IMR-90 (cell line): Measurements from ENCODE around the gene RAB27A. TPM values are rescaled to one million over a fixed set of nuclear protein-coding genes. Genes with fewer than 3 reads are reported as not detected.

ENCODE experiments used
- ATAC-seq: fragments of 200-7000 bp; cut with Tn5 transposase; 2 replicates; pipeline ENCODE4 v1.9.1; 2020; ENCODE audit warnings: low read depth, mild to moderate bottlenecking, moderate library complexity
- BruUV-seq: library from RNA; stranded (reverse); fragments of 400-500 nt; replicated peaks from 2 replicates; lab custom pipeline; 2021; lab: Mats Ljungman, UMichigan
- CTCF ChIA-PET: fragments of 300-600 bp; formaldehyde crosslinking; extraction: SDS; loops from one replicate; lab custom pipeline; 2021; ENCODE audit warnings: antibody characterized with exemption; lab: Yijun Ruan, JAX
- POLR2A ChIA-PET: fragments of 300-600 bp; sonication (Branson Sonifier 250); formaldehyde crosslinking; loops from one replicate; lab custom pipeline; 2022; ENCODE audit warnings: antibody characterized with exemption; ENCODE audit not compliant: unreplicated experiment; lab: Charles Lee
- DNase-seq: peaks from one replicate; pipeline ENCODE4 v3.0.0; 2013
- H2AFZ ChIP-seq: replicated peaks from 2 replicates; pipeline ENCODE3; 2013; ENCODE audit warnings: low read length, mild to moderate bottlenecking; ENCODE audit not compliant: poor library complexity
- H2AK5ac ChIP-seq: 2 replicates; pipeline ENCODE4 v1.6.1; 2013; ENCODE audit warnings: low read depth, low read length, inconsistent platforms
- H2AK9ac ChIP-seq: replicated peaks from 2 replicates; pipeline ENCODE3; 2013; ENCODE audit warnings: mild to moderate bottlenecking, low read depth, low read length, moderate library complexity; ENCODE audit not compliant: poor library complexity
- H2BK120ac ChIP-seq: 2 replicates; pipeline ENCODE4 v1.6.1; 2013; ENCODE audit warnings: low read depth, low read length, inconsistent platforms
- H2BK15ac ChIP-seq: 3 replicates; pipeline ENCODE4 v1.6.1; 2013; ENCODE audit warnings: low read depth, low read length, inconsistent platforms
- H2BK20ac ChIP-seq: 2 replicates; pipeline ENCODE4 v1.6.1; 2013; ENCODE audit warnings: low read depth, mild to moderate bottlenecking, inconsistent platforms, low read length, moderate library complexity
- H2BK5ac ChIP-seq: 2 replicates; pipeline ENCODE4 v1.6.1; 2013; ENCODE audit warnings: mild to moderate bottlenecking, low read depth, low read length, inconsistent platforms; ENCODE audit not compliant: poor library complexity, severe bottlenecking
- H3K14ac ChIP-seq: replicated peaks from 2 replicates; pipeline ENCODE4 v1.6.1; 2013; ENCODE audit warnings: low read depth, low read length, inconsistent platforms
- H3K18ac ChIP-seq: 2 replicates; pipeline ENCODE4 v1.6.1; 2013; ENCODE audit warnings: low read depth, low read length, control low read depth
- H3K23ac ChIP-seq: 2 replicates; pipeline ENCODE4 v1.6.1; 2013; ENCODE audit warnings: low read depth, low read length, inconsistent platforms
- H3K27ac ChIP-seq: 2 replicates; pipeline ENCODE4 v1.5.1; 2013; ENCODE audit warnings: mild to moderate bottlenecking, control low read depth, low read length; ENCODE audit not compliant: insufficient read depth
- H3K27me3 ChIP-seq: 2 replicates; pipeline ENCODE4 v1.6.1; 2013; ENCODE audit warnings: low read length; ENCODE audit not compliant: control insufficient read depth, insufficient read depth
- H3K36me3 ChIP-seq: 2 replicates; pipeline ENCODE4 v1.6.1; 2013; ENCODE audit warnings: low read length, mixed read lengths; ENCODE audit not compliant: control insufficient read depth, insufficient read depth
- H3K4ac ChIP-seq: 2 replicates; pipeline ENCODE4 v1.6.1; 2013; ENCODE audit warnings: low read depth, low read length, inconsistent platforms
- H3K4me1 ChIP-seq: 2 replicates; pipeline ENCODE4 v1.6.1; 2013; ENCODE audit warnings: low read length, mixed read lengths; ENCODE audit not compliant: control insufficient read depth, insufficient read depth
- H3K4me2 ChIP-seq: 2 replicates; pipeline ENCODE4 v1.6.1; 2013; ENCODE audit warnings: low read depth, mild to moderate bottlenecking, control low read depth, low read length, moderate library complexity
- H3K4me3 ChIP-seq: 2 replicates; pipeline ENCODE4 v1.5.1; 2013; ENCODE audit warnings: low read depth, mild to moderate bottlenecking, control low read depth, low read length, moderate library complexity; ENCODE audit not compliant: insufficient read depth
- H3K56ac ChIP-seq: 2 replicates; pipeline ENCODE4 v1.6.1; 2013; ENCODE audit warnings: low read length, inconsistent platforms; ENCODE audit not compliant: insufficient read depth; ENCODE audit errors: extremely low read depth
- H3K79me1 ChIP-seq, 2 experiments: 2 replicates each; pipeline ENCODE4 v1.6.1; 2013; ENCODE audit warnings: low read length in 2 of 2, inconsistent platforms in 1 of 2, low read depth in 1 of 2
- H3K9ac ChIP-seq: 2 replicates; pipeline ENCODE4 v1.6.1; 2013; ENCODE audit warnings: low read depth, low read length, control low read depth
- H3K9me1 ChIP-seq: 2 replicates; pipeline ENCODE4 v1.6.1; 2013; ENCODE audit warnings: low read length, inconsistent platforms; ENCODE audit not compliant: insufficient read depth
- H3K9me3 ChIP-seq: 2 replicates; pipeline ENCODE4 v1.6.1; 2013; ENCODE audit warnings: low read length; ENCODE audit not compliant: control insufficient read depth, insufficient read depth
- H4K20me1 ChIP-seq: 2 replicates; pipeline ENCODE4 v1.6.1; 2013; ENCODE audit warnings: low read length, inconsistent platforms; ENCODE audit not compliant: insufficient read depth
- H4K5ac ChIP-seq: 2 replicates; pipeline ENCODE4 v1.6.1; 2013; ENCODE audit warnings: mild to moderate bottlenecking, low read depth, low read length, control low read depth
- H4K8ac ChIP-seq, 2 experiments: 2 replicates each; pipeline ENCODE4 v1.6.1; 2013; ENCODE audit warnings: low read depth in 2 of 2, low read length in 2 of 2, control low read depth in 1 of 2, inconsistent platforms in 1 of 2
- H4K91ac ChIP-seq: 2 replicates; pipeline ENCODE4 v1.6.1; 2013; ENCODE audit warnings: low read depth, low read length, inconsistent platforms; ENCODE audit not compliant: insufficient read depth
- CEBPB ChIP-seq: IDR thresholded peaks from 2 replicates; pipeline ENCODE4 v1.6.1; 2012; ENCODE audit warnings: low read depth, low read length, improper control_type of control experiment
- CHD1 ChIP-seq: IDR thresholded peaks from 2 replicates; pipeline ENCODE4 v1.6.1; 2012; ENCODE audit warnings: low read depth, low read length, improper control_type of control experiment
- ELK1 ChIP-seq: fragments of 150-350 bp; IDR thresholded peaks from 2 replicates; pipeline ENCODE4 v1.6.1; 2016; ENCODE audit warnings: low read depth, mild to moderate bottlenecking, low read length, moderate library complexity, borderline replicate concordance
- MAZ ChIP-seq: IDR thresholded peaks from 2 replicates; pipeline ENCODE4 v1.6.1; 2012; ENCODE audit warnings: low read depth, mild to moderate bottlenecking, low read length, improper control_type of control experiment, moderate library complexity, borderline replicate concordance
- MXI1 ChIP-seq: IDR thresholded peaks from 2 replicates; pipeline ENCODE4 v1.6.1; 2012; ENCODE audit warnings: low read depth, mild to moderate bottlenecking, low read length, moderate library complexity, borderline replicate concordance
- POLR2A ChIP-seq: IDR thresholded peaks from 2 replicates; pipeline ENCODE4 v1.6.1; 2012; ENCODE audit warnings: mild to moderate bottlenecking, low read depth, low read length
- RAD21 ChIP-seq: IDR thresholded peaks from 2 replicates; pipeline ENCODE4 v1.6.1; 2012; ENCODE audit warnings: low read length, improper control_type of control experiment
- RCOR1 ChIP-seq: IDR thresholded peaks from 2 replicates; pipeline ENCODE4 v1.6.1; 2012; ENCODE audit warnings: mild to moderate bottlenecking, low read length, improper control_type of control experiment; ENCODE audit not compliant: insufficient replicate concordance
- RFX5 ChIP-seq: IDR thresholded peaks from 2 replicates; pipeline ENCODE4 v1.8.0; 2012; ENCODE audit warnings: low read depth, mild to moderate bottlenecking, low read length, moderate library complexity
- SMC3 ChIP-seq: fragments of 150-350 bp; IDR thresholded peaks from 2 replicates; pipeline ENCODE4 v1.6.1; 2016; ENCODE audit warnings: low read depth, mild to moderate bottlenecking, antibody characterized with exemption, low read length, moderate library complexity
- WGBS, 2 experiments: methylation state at CpG; one replicate each; pipeline versions ENCODE4 v1.1.5 to v1.1.7; 2013; ENCODE audit warnings: missing lambda C conversion rate in 2 of 2; ENCODE audit not compliant: insufficient read length in 1 of 2; ENCODE audit errors: extremely low coverage in 2 of 2; 5-methylcytosine and 5-hydroxymethylcytosine counted together
- dilution Hi-C: fragments of 300-500 bp; cut with HindIII; formaldehyde crosslinking; loops from one replicate; pipeline ENCODE4 v1.14.3; 2018; ENCODE audit warnings: low sequenced_read_pairs; ENCODE audit not compliant: unreplicated experiment
- in situ Hi-C: fragments of 300-500 bp; cut with MboI; formaldehyde crosslinking; loops from 3 replicates; pipeline ENCODE4 v1.14.3; 2019; ENCODE audit warnings: low sequenced_read_pairs, inconsistent platforms, mixed read lengths
- intact Hi-C: fragments of 100-400 bp; cut with micrococcal nuclease; formaldehyde crosslinking; loops from 2 replicates; pipeline ENCODE4 v1.10.0; 2022
- polyA plus RNA-seq, 3 experiments: library from polyadenylated mRNA; depleted of rRNA; stranded (reverse); fragments of >200 nt; gene quantifications; 2 replicates each; pipeline ENCODE4 v1.2.3, GENCODE V29; 2012; ENCODE audit warnings: low replicate concordance in 1 of 3
- total RNA-seq: library from RNA; depleted of rRNA; stranded (reverse); fragments of >200 nt; gene quantifications from 2 replicates; pipeline ENCODE4 v1.2.3, GENCODE V29; 2012

RAB27A gene
- total and polyA plus RNA-seq, 2 of the 4 experiments (the other 2 are of a cell fraction) = 4.8 to 13.7 TPM

GRCh38 chr15:55241891-55242290, 47.7 kb downstream of the RAB27A start:
- DNase-seq = peak; percentile 71

More at GRCh38 chr15:55241891-55242290, 47.7 kb downstream of the RAB27A start:
- no peak overlapping the region for H2AK5ac ChIP-seq
- ATAC-seq = no peak; the same call in 1 of the 2 replicates
- dilution Hi-C loops = no loop called here
- no peak overlapping the region for H2AK9ac ChIP-seq
- no peak overlapping the region for H3K4ac ChIP-seq
- no peak overlapping the region for H2BK5ac ChIP-seq
- ChIA-PET CTCF (no interaction called here), POLR2A (no interaction called here)
- no TSS peak for BruUV-seq
- no peaks in the 10 kb centered on the region for H3K9me3 ChIP-seq
- no peak overlapping the region for H4K91ac ChIP-seq
- H4K8ac ChIP-seq = no peak overlapping the region
- H3K4me3 ChIP-seq = no peak overlapping the region
- intact Hi-C loops = no loop called here
- no peak overlapping the region for H4K5ac ChIP-seq
- H3K27me3 ChIP-seq = no peaks in the 10 kb centered on the region
- no peaks in the 10 kb centered on the region for H4K20me1 ChIP-seq
- H3K4me2 ChIP-seq = no peak overlapping the region
- no peak overlapping the region for H3K23ac ChIP-seq
- no peak overlapping the region for H2AFZ ChIP-seq
- H3K4me1 ChIP-seq = peaks cover 2% of the 10 kb centered on the region
- no peak overlapping the region for H2BK20ac ChIP-seq
- WGBS, 2 experiments = no CpG with 5 or more reads among the region's 1 CpG
- H2BK120ac ChIP-seq = no peak overlapping the region
- H3K14ac ChIP-seq = no peak overlapping the region
- no peak overlapping the region for H3K9ac ChIP-seq
- H3K9me1 ChIP-seq = peaks cover 3% of the 10 kb centered on the region; the same call in 1 of the 2 replicates
- no peak for TF ChIP-seq MXI1
- no peak for TF ChIP-seq RFX5
- no peak for TF ChIP-seq POLR2A
- TF ChIP-seq MAZ = no peak
- TF ChIP-seq SMC3 = no peak
- TF ChIP-seq RAD21 = no peak
- TF ChIP-seq CHD1 = no peak
- no peak for TF ChIP-seq CEBPB
- TF ChIP-seq RCOR1 = no peak
- no peak for TF ChIP-seq ELK1
- no peak overlapping the region for H3K56ac ChIP-seq
- H3K18ac ChIP-seq = no peak overlapping the region
- no peak overlapping the region for H2BK15ac ChIP-seq
- H3K36me3 ChIP-seq = no peaks in the 10 kb centered on the region
- in situ Hi-C loops = no loop called here
- no peak overlapping the region for H3K27ac ChIP-seq
- peaks cover 0 to 6% of the 10 kb centered on the region in 2 experiments; a peak in 2 of 4 replicates for H3K79me1 ChIP-seq
